ENCODE measurements around the gene CNTNAP5. TPM values are rescaled to one million over a fixed set of nuclear protein-coding genes. Genes with fewer than 3 reads are reported as not detected.

The CNTNAP5 gene
- total and polyA plus RNA-seq, 2 of the 8 experiments (the other 6 are each of a cell fraction or from before 2014, with no cell fraction given) = 0.11 to 0.76 TPM

DNA sequence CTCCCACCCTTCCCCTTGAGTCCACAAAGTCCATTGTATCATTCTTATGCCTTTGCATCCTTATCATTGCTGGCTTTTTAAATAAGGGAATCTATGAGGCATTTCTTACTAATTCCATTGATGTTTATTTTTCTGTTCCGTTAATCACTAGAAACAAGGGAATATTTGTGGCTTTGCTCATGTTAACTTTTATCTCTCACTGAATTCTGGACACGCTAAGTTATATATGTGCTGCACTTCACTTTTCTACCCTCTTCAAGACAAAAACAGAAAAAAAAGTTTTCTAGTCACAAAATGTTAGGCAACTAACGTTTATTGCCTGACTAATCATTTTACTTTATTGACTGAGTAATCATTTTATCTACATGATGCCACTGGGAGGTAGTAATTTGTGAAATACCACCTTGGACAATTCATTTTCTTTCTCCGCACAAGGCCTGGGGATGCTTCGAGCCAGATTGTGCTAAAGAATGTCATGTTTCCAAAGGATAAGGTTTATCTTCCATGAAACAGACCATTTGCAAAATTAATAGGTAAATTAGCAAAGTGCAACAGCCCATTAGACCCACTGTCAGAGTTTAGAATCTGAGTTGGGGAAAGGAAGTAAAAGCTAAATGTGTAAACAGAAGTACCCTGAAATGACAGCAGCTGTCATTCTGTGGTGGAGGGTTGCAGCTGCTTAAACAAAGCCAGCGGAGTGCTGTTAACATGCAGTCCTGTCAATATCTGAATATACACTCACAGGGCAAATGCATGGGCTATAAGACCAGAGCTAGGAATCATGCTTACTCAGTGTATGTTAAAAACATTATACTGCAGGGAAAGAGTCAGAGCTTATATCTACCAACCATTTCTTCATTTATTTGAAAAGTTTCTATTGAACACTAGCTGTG lies 658.7 kb downstream of the CNTNAP5 start:
- H3K27ac ChIP-seq (ENCODE audit: low read depth, low read length) = no peak overlapping the region
- no peaks in the 10 kb centered on the region for H4K20me1 ChIP-seq (replicated peaks in 1 of 2; ENCODE audit: control insufficient read depth in 1 of 2, insufficient read depth in 2 of 2, low read length in 2 of 2)
- no peaks in the 10 kb centered on the region for H3K27me3 ChIP-seq (replicated peaks in 1 of 4; ENCODE audit: control insufficient read depth in 3 of 4, extremely low read depth in 1 of 4, insufficient read depth in 3 of 4, low read length in 3 of 4)
- TF ChIP-seq NRF1 (IDR thresholded peaks at IDR 0.05; ENCODE audit: low read depth, low read length) (no peak), HDAC2 (IDR thresholded peaks at IDR 0.05; ENCODE audit: borderline replicate concordance in 1 of 2, low read depth in 2 of 2, low read length in 2 of 2) (no peak), SP1 (IDR thresholded peaks at IDR 0.05; ENCODE audit: low read depth, low read length) (no peak), SIN3A (conservative IDR thresholded peaks at IDR 0.05 in 1 of 2, IDR thresholded peaks at IDR 0.05 in 1 of 2; ENCODE audit: low read depth in 1 of 2, low read length in 2 of 2) (no peak), TEAD4 (IDR thresholded peaks at IDR 0.05; ENCODE audit: low read depth, low read length) (no peak), CHD1 (IDR thresholded peaks at IDR 0.05; ENCODE audit: low read depth, low read length) (no peak)
- no peak overlapping the region for H3K18ac ChIP-seq (ENCODE audit: extremely low read depth, low read length)
- CTCF ChIA-PET (ENCODE audit: partially characterized antibody) = interaction anchor here (1.3 kb wide), 1 partner anchor 10 kb away, joined by 6 read pairs; no protein-coding TSS in a partner anchor
- no peak overlapping the region for H2AFZ ChIP-seq (ENCODE audit: low read length)
- no peaks in the 10 kb centered on the region for H3K4me1 ChIP-seq (replicated peaks in 1 of 4; ENCODE audit: control insufficient read depth in 3 of 4, insufficient read depth in 4 of 4, low read length in 3 of 4)
- H3K4me3 ChIP-seq (ENCODE audit: extremely low read depth in 1 of 4, insufficient read depth in 2 of 4, low read depth in 3 of 4, low read length in 4 of 4) = no peak overlapping the region
- DNase-seq (ENCODE audit: low read depth in 1 of 2, low spot score in 2 of 2) (no peak), FAIRE-seq (no peak)
- no peak overlapping the region for H2BK15ac ChIP-seq (ENCODE audit: low read length)
- no peak overlapping the region for H2BK5ac ChIP-seq (ENCODE audit: low read depth, low read length)
- WGBS, 2 experiments (ENCODE audit: extremely low coverage in 1 of 2, insufficient coverage in 1 of 2, insufficient read length in 1 of 2, insufficient replicate concordance in 2 of 2, low coverage in 1 of 2, low lambda C conversion rate in 2 of 2, missing lambda C conversion rate in 1 of 2) = 89% methylated on average over 6 of the region's 6 CpGs; no CpG with 5 or more reads in 1 of the 2 experiments
- no peak overlapping the region for H3K4me2 ChIP-seq (ENCODE audit: insufficient read depth in 1 of 2, low read depth in 2 of 2, low read length in 2 of 2)
- no peaks in the 10 kb centered on the region for H3K36me3 ChIP-seq (ENCODE audit: control insufficient read depth in 2 of 4, insufficient read depth in 4 of 4, low read length in 3 of 4)
- H2BK12ac ChIP-seq (ENCODE audit: low read depth, low read length) = no peak overlapping the region
- POLR2A ChIA-PET (ENCODE audit: partially characterized antibody) = no interaction called here
- H3K56ac ChIP-seq (replicated peaks; ENCODE audit: insufficient read length, low read depth, low read length) = no peak overlapping the region
- no peak overlapping the region for H3K23ac ChIP-seq (ENCODE audit: insufficient read length)
- no peak overlapping the region for H3K4ac ChIP-seq (replicated peaks; ENCODE audit: insufficient read length, low read depth, low read length)
- no peak overlapping the region for H4K8ac ChIP-seq (ENCODE audit: extremely low read depth, insufficient read depth, low read length)
- H2BK20ac ChIP-seq (ENCODE audit: low read length) = no peak overlapping the region
- H4K91ac ChIP-seq (replicated peaks; ENCODE audit: insufficient read length, low read length) = no peak overlapping the region
- H3K79me2 ChIP-seq (ENCODE audit: control insufficient read depth in 1 of 2, insufficient read depth in 2 of 2, low read length in 2 of 2) = no peaks in the 10 kb centered on the region
- no peaks in the 10 kb centered on the region for H3K23me2 ChIP-seq (ENCODE audit: low read depth, low read length)
- no peaks in the 10 kb centered on the region for H3K9me3 ChIP-seq (ENCODE audit: insufficient read depth in 2 of 2, low read depth in 1 of 2, low read length in 1 of 2)
- no peak overlapping the region for H2AK5ac ChIP-seq (ENCODE audit: low read depth, low read length)
- H2BK120ac ChIP-seq (replicated peaks; ENCODE audit: low read depth, low read length) = no peak overlapping the region
- H3K14ac ChIP-seq (ENCODE audit: insufficient read length) = no peak overlapping the region
- no peaks in the 10 kb centered on the region for H3K79me1 ChIP-seq (ENCODE audit: low read depth, low read length)
- H4K5ac ChIP-seq (ENCODE audit: insufficient read length, low read depth, low read length) = no peak overlapping the region
- H3K9ac ChIP-seq (replicated peaks in 1 of 4; ENCODE audit: extremely low read depth in 1 of 4, low read depth in 3 of 4, low read length in 3 of 4) = no peak overlapping the region

Measured in H1 (cell line).